Choroid plexus epithelial cell (primary cell): ENCODE measurements around the gene SPRR2D.
"Not testable (repeated sequence)": the region's sequence is repeated elsewhere in the genome, so short reads cannot be mapped to it uniquely, and the experiment has no call there.

Experiments
- DNase-seq: peaks from one replicate; pipeline ENCODE4 v3.0.0-alpha.2; 2010; ENCODE audit warnings: low read depth
- H3K4me3 ChIP-seq: 2 replicates; pipeline ENCODE4 v1.5.1; 2011; ENCODE audit warnings: low read depth, mild to moderate bottlenecking, control low read depth, low read length, moderate library complexity
- TF ChIP-seq, protein P1 (sequence below): conservative IDR thresholded peaks from 2 replicates; pipeline ENCODE4 v1.5.1; 2011; ENCODE audit warnings: low read depth, mild to moderate bottlenecking, control low read depth, inconsistent platforms, low read length, moderate library complexity

Gene SPRR2D

DNA sequence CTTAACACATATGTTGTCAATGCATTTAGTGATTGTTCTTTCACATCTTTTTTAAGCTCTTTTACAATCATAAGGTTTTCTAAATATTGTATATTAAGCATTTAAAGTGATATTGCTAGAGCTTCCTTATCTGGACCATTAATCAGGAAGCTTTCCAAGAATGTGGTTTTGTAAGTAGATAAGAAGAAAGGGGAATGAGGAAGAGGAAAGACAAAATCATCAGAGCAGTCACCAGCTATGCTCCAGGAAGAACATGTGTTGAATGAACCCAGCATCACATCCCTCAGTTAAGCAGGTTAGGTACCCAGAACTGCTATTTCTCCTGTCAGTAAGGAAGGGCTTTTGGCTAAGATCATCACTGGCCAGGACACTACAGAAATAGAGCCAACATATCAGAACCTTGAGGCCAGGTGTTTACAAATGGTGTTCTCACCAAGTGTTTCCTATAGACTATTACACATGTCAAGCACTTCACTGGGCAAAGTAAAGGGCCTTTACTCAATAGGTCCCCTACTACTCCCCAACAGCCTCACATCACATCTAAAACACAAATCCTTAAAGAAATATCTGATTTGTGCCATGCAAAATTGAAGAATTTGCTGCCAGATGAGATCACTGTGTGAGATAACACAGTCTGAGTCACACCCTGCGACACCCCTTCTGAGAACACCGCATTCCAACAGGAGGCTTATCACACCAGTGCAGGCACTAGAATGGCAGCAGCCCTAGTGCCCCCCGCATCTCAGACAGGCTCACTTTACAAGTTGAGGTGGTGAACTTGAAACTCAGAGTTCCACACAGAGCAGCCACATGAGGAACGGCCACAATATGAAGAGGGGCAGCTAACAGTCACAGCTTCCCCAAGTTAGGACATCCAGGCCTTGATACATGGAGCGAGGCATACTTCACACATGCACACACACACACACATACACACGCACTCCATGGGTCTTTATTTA, 18.2 kb upstream of the SPRR2D start:
- no peak overlapping the region for H3K4me3 ChIP-seq
- DNase-seq, result no peak
- TF ChIP-seq, protein P1, sequence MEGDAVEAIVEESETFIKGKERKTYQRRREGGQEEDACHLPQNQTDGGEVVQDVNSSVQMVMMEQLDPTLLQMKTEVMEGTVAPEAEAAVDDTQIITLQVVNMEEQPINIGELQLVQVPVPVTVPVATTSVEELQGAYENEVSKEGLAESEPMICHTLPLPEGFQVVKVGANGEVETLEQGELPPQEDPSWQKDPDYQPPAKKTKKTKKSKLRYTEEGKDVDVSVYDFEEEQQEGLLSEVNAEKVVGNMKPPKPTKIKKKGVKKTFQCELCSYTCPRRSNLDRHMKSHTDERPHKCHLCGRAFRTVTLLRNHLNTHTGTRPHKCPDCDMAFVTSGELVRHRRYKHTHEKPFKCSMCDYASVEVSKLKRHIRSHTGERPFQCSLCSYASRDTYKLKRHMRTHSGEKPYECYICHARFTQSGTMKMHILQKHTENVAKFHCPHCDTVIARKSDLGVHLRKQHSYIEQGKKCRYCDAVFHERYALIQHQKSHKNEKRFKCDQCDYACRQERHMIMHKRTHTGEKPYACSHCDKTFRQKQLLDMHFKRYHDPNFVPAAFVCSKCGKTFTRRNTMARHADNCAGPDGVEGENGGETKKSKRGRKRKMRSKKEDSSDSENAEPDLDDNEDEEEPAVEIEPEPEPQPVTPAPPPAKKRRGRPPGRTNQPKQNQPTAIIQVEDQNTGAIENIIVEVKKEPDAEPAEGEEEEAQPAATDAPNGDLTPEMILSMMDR, result no peak

GRCh38 chr1:153058154-153058553, 17.2 kb upstream of the SPRR2D start:
- TF ChIP-seq, protein P1, result no peak
- H3K4me3 ChIP-seq, result no peak overlapping the region
- DNase-seq, result no peak

GRCh38 chr1:153057375-153057774, 16.5 kb upstream of the SPRR2D start, which contains the start of gene SPRR2A:
SPRR2A (minus strand) TSS chr1:153057512; CDS start chr1:153056735, 777 bp downstream.
- TF ChIP-seq, protein P1, result no peak
- no peak within 1 kb of the TSS for H3K4me3 ChIP-seq
- DNase-seq, result no peak

- not testable (repeated sequence) for H3K4me3 ChIP-seq, DNase-seq
Measured at GRCh38 chr1:153056111-153056510, 15.2 kb upstream of the SPRR2D start.

DNA sequence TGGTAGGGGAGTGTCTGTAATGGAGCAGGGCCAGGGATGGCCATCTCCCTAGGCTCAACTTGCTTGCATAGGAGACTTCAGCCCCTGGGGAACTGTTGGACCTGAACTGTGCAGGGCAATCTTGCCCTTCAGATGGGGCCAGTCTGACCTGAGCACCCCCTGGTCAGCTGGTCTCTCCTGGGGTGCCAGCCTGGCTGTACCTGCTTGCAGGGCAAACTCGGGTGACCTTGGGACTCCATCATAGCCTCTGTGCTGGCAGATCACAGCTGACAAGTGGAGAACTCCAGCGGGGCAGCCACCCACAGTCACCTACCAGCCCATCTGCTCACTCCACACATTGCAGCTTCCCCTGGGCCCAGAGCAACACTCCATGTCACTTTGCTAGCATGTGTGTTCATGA, 8.3 kb upstream of the SPRR2D start:
- TF ChIP-seq, protein P1, result no peak
- no peak for DNase-seq
- no peak overlapping the region for H3K4me3 ChIP-seq

DNA sequence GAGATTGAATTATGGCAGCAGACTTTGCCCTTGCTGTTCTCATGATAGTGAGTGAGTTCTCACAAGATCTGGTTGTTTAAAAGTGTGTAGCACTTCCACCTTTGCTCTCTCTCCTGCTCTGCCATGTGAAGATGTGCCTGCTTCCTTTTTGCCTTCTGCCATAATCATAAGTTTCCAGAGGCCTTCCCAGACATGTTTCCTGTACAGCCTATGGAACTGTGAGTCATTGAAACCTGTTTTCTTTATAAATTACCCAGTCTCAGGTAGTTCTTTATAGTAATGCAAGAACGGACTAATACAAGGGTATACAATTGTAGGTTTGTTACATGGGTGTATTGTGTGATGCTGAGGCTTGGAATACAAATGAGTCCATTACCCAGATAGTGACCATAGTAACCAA, 5.7 kb downstream of the SPRR2D start:
- H3K4me3 ChIP-seq, result no peak overlapping the region
- TF ChIP-seq, protein P1, result no peak
- no peak for DNase-seq

GRCh38 chr1:153032677-153033308, 8.1 kb downstream of the SPRR2D start:
- TF ChIP-seq, protein P1, result no peak
- DNase-seq, result peak; percentile 1

More at GRCh38 chr1:153032677-153033308, 8.1 kb downstream of the SPRR2D start:
- no peak overlapping the region for H3K4me3 ChIP-seq
